H1 (cell line): ENCODE measurements around the gene TPST2.

ENCODE experiments used
- CBX5 ChIP-seq: fragments of 300-800, 300-1000 bp; sonication (generic); IDR thresholded peaks from 2 replicates; pipeline ENCODE4 v1.7.1; 2016; ENCODE audit warnings: antibody characterized with exemption, low read length, low read depth
- EZH2 ChIP-seq: fragments of 200-600 bp; sonication (generic); IDR thresholded peaks from 2 replicates; pipeline ENCODE4 v1.7.1; 2012; ENCODE audit warnings: low read depth, mild to moderate bottlenecking, moderate library complexity, low read length, inconsistent platforms; ENCODE audit not compliant: severe bottlenecking
- POLR2AphosphoS5 ChIP-seq: IDR thresholded peaks from 2 replicates; pipeline ENCODE4 v1.6.1; 2011; ENCODE audit warnings: low read depth, low read length
- RAD21 ChIP-seq, 2 experiments: IDR thresholded peaks in 1 of 2; conservative IDR thresholded peaks in 1 of 2; 2 replicates each; pipeline ENCODE4 v1.6.1; 2011; ENCODE audit warnings: low read depth in 2 of 2, low read length in 2 of 2, improper control_type of control experiment in 1 of 2, inconsistent platforms in 1 of 2, mild to moderate bottlenecking in 1 of 2, moderate library complexity in 1 of 2
- SP1 ChIP-seq: IDR thresholded peaks from 2 replicates; pipeline ENCODE4 v1.6.1; 2011; ENCODE audit warnings: low read depth, low read length
- TF ChIP-seq, protein P1 (sequence below): IDR thresholded peaks from 2 replicates; pipeline ENCODE4 v1.6.1; 2012; ENCODE audit warnings: inconsistent platforms
- TF ChIP-seq, protein P2 (sequence below), 3 experiments: IDR thresholded peaks; 1 replicate in 2 of 3; 2 replicates in 1 of 3; pipeline versions ENCODE4 v1.5.1 to v1.6.1; 2011; ENCODE audit warnings: low read length in 3 of 3, mild to moderate bottlenecking in 3 of 3, inconsistent platforms in 2 of 3, low read depth in 1 of 3, moderate library complexity in 1 of 3; ENCODE audit not compliant: insufficient read depth in 1 of 3; ENCODE audit errors: control extremely low read depth in 1 of 3

DNA sequence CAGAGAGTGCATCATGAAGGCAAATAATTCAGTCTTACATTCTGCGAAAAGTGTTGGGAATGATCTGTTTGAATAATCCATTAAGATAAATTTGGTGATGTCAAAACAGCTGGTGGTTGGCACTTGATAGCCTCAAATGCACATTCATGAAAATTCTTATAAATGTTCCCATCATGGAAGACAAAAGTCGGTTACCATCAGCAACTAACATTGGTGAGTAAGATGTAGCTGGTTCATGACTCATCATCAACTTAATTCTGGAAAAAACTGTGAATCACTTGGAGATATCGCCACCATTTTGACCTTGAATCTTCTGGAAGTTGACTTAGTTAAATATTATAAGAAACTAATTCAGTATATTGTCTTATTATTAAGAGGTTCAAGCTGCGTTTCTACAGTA, 16.7 kb upstream of the TPST2 start:
- TF ChIP-seq, protein P1, sequence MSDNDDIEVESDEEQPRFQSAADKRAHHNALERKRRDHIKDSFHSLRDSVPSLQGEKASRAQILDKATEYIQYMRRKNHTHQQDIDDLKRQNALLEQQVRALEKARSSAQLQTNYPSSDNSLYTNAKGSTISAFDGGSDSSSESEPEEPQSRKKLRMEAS, result no peak
- TF ChIP-seq, protein P2, sequence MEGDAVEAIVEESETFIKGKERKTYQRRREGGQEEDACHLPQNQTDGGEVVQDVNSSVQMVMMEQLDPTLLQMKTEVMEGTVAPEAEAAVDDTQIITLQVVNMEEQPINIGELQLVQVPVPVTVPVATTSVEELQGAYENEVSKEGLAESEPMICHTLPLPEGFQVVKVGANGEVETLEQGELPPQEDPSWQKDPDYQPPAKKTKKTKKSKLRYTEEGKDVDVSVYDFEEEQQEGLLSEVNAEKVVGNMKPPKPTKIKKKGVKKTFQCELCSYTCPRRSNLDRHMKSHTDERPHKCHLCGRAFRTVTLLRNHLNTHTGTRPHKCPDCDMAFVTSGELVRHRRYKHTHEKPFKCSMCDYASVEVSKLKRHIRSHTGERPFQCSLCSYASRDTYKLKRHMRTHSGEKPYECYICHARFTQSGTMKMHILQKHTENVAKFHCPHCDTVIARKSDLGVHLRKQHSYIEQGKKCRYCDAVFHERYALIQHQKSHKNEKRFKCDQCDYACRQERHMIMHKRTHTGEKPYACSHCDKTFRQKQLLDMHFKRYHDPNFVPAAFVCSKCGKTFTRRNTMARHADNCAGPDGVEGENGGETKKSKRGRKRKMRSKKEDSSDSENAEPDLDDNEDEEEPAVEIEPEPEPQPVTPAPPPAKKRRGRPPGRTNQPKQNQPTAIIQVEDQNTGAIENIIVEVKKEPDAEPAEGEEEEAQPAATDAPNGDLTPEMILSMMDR (IDR thresholded peaks at IDR 0.05; ENCODE audit: control extremely low read depth in 1 of 3, insufficient read depth in 1 of 3, low read depth in 1 of 3, low read length in 3 of 3), result no peak
- no peak for TF ChIP-seq CBX5
- no peak for TF ChIP-seq POLR2AphosphoS5
- TF ChIP-seq EZH2, result no peak
- TF ChIP-seq RAD21 (IDR thresholded peaks at IDR 0.05 in 1 of 2, conservative IDR thresholded peaks at IDR 0.05 in 1 of 2; ENCODE audit: low read depth in 2 of 2, low read length in 2 of 2), result no peak
- TF ChIP-seq SP1, result no peak
